Mononuclear cell (primary cell): Measurements from ENCODE around the gene ARHGEF38. TPM values are rescaled to one million over a fixed set of nuclear protein-coding genes. Genes with fewer than 3 reads are reported as not detected.
"Not testable (repeated sequence)": the region's sequence is repeated elsewhere in the genome, so short reads cannot be mapped to it uniquely, and the experiment has no call there.

Source experiments
- H3K27me3 ChIP-seq: 2 replicates; pipeline ENCODE4 v1.6.0; 2011; ENCODE audit warnings: low read length, control low read depth; ENCODE audit not compliant: insufficient read depth
- H3K4me1 ChIP-seq: 2 replicates; pipeline ENCODE4 v1.5.1; 2011; ENCODE audit warnings: mild to moderate bottlenecking, low read length, control low read depth; ENCODE audit not compliant: insufficient read depth
- H3K4me3 ChIP-seq: 2 replicates; pipeline ENCODE4 v1.5.1; 2011; ENCODE audit warnings: mild to moderate bottlenecking, low read length, moderate library complexity
- H3K9me3 ChIP-seq: 2 replicates; pipeline ENCODE4 v1.5.1; 2011; ENCODE audit warnings: low read depth, mild to moderate bottlenecking, control low read depth, low read length
- total RNA-seq: library from RNA; depleted of rRNA; stranded (reverse); fragments of >200 nt; gene quantifications from one replicate; pipeline ENCODE4 v1.2.3, GENCODE V29; 2012

The ARHGEF38 gene
- total RNA-seq, 1 donor = not detected

- Histone ChIP-seq H3K4me3 (no peak overlapping the region), H3K27me3 (no peaks in the 10 kb centered on the region), H3K4me1 (no peaks in the 10 kb centered on the region), H3K9me3 (no peaks in the 10 kb centered on the region)
These were observed 125.3 kb downstream of the ARHGEF38 start for GRCh38 chr4:105677709-105678108.

GRCh38 chr4:105679186-105679585 is 126.8 kb downstream of the ARHGEF38 start:
- Histone ChIP-seq H3K4me3 (no peak overlapping the region), H3K9me3 (no peaks in the 10 kb centered on the region), H3K27me3 (no peaks in the 10 kb centered on the region), H3K4me1 (no peaks in the 10 kb centered on the region)

DNA sequence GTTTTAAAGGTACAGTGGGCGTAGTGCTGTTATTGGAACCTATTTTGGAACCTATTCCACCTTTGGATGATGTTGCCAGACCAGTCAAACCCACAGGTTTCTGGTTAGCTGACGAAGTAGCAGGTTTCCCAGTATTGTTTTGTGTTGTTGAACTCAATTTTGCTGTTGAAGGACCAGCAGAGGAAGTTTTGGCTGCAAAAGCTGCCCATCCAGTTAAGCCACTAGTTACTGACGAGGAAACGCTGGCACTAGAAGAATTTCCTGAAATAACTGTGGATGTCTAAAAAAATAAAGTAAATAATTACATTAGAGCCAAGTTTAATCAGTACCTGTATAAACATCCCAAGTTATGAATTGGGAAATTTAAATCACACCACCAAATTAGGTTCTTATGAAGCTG is 130.6 kb downstream of the ARHGEF38 start:
- H3K4me3 ChIP-seq = no peak overlapping the region
- H3K27me3 ChIP-seq = no peaks in the 10 kb centered on the region
- H3K4me1 ChIP-seq = no peaks in the 10 kb centered on the region
- no peaks in the 10 kb centered on the region for H3K9me3 ChIP-seq

GRCh38 chr4:105686571-105686970 is 134.2 kb downstream of the ARHGEF38 start:
- H3K27me3 ChIP-seq = no peaks in the 10 kb centered on the region
- no peak overlapping the region for H3K4me3 ChIP-seq
- H3K9me3 ChIP-seq = no peaks in the 10 kb centered on the region
- no peaks in the 10 kb centered on the region for H3K4me1 ChIP-seq

DNA sequence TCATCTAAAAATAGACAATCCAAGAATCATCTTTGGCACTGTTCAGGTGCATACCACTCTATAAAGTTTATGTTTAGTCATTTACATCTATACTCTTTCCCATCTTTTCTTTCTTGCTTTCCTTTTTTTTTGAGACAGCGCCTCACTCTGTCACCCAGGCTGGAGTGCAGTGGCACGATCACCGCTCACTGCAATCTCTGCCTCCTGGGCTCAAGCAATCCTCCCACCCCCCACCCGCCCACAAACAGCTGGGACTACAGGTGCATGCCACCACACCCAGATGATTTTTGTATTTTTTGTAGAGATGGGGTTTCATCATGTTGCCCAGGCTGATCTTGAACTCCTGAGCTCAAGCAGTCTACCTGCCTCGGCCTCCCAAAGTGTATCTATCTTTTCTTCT is 142.4 kb downstream of the ARHGEF38 start:
- not testable (repeated sequence) for H3K4me1 ChIP-seq, H3K27me3 ChIP-seq, H3K9me3 ChIP-seq, H3K4me3 ChIP-seq

DNA sequence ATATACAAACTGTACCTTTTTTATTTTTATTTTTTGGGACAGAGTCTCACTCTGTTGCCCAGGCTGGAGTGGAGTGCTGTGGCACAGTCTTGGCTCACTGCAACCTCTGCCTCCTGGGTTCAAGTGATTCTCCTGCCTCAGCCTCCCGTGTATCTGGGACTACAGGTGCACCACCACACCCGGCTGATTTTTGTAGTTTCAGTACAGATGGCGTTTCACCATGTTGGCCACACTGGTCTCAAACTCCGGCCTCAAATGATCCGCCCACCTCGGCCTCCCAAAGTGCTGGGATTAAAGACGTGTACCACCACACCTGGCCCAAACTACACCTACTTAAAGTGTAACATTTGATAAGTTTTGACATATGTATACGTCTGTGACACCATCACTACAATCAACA is 143.4 kb downstream of the ARHGEF38 start:
- not testable (repeated sequence) for H3K27me3 ChIP-seq, H3K9me3 ChIP-seq, H3K4me3 ChIP-seq, H3K4me1 ChIP-seq

GRCh38 chr4:105698607-105699006 is 146.2 kb downstream of the ARHGEF38 start:
- H3K9me3 ChIP-seq = no peaks in the 10 kb centered on the region
- no peaks in the 10 kb centered on the region for H3K4me1 ChIP-seq
- H3K27me3 ChIP-seq = no peaks in the 10 kb centered on the region
- no peak overlapping the region for H3K4me3 ChIP-seq

- H3K4me3 ChIP-seq = peak overlapping the region; percentile 90
- H3K27me3 ChIP-seq = no peaks in the 10 kb centered on the region
These were observed 155.4 kb downstream of the ARHGEF38 start for GRCh38 chr4:105707782-105708180.

DNA sequence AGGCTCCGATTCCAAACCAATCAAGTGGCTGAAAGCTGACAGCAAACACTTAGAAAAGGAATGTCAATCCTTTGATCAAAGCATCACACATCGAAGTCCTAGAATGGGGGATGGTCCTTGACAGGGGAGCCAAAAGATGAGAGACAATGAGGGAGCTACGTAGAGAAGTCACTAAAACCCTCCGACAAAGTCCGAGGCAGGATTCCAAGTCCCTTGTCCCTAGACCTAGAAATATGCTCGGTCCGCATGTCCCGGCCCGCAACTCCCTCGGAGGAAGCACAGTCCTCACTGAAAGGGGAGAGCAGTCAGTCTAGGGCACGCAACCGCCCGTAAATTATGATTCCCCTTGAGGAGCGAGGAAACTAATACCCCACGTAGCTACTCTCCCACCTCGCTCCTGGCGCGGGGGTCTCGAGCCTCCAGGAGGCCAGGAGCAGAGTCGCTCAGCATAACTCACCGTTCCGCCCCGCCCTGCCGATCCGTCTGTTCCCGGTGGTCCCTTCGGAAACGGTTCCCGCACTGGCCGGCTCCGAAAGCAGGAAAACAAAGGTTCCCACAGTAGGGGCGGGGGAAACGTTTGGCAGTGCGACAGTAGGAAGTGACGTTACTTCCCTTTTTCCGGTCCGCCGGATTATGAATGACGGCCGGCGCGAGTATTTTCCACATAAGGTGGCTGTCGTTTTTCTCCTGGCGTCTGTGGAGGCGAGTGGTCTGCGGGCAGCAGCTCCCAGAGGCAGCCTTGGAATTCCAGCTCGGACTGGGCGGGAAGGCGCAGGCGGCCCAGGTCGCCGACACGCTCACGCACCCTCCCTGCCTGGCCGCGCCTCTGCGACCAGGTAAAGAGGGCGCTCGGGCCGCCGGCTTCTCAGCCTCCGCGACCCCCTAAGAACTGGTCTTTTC is 156.0 kb downstream of the ARHGEF38 start, which contains the start of the genes GSTCD and INTS12:
GSTCD (plus strand) TSS at position 604 of the 900 bp plus-strand sequence. CDS start 8,830 bp downstream, outside the sequence.
INTS12 (minus strand) TSS at position 509 of the 900 bp plus-strand sequence. CDS start 8,684 bp downstream, outside the sequence.
- H3K4me3 ChIP-seq = peak within 1 kb of the TSS; percentile 90
- no peaks in the 10 kb centered on the region for H3K9me3 ChIP-seq
- no peaks in the 10 kb centered on the region for H3K27me3 ChIP-seq
- peaks cover 23% of the 10 kb centered on the region for H3K4me1 ChIP-seq

More at GRCh38 chr4:105707782-105708180, 155.4 kb downstream of the ARHGEF38 start:
- peaks cover 23% of the 10 kb centered on the region for H3K4me1 ChIP-seq
- H3K9me3 ChIP-seq = no peaks in the 10 kb centered on the region

- no peaks in the 10 kb centered on the region for H3K9me3 ChIP-seq
- no peaks in the 10 kb centered on the region for H3K27me3 ChIP-seq
- H3K4me1 ChIP-seq = peaks cover 23% of the 10 kb centered on the region
- H3K4me3 ChIP-seq = peak overlapping the region; percentile 90
These were observed 156.6 kb downstream of the ARHGEF38 start for GRCh38 chr4:105709081-105709450.

- no peak overlapping the region for H3K4me3 ChIP-seq
- peaks cover 18% of the 10 kb centered on the region for H3K4me1 ChIP-seq
- no peaks in the 10 kb centered on the region for H3K9me3 ChIP-seq
- H3K27me3 ChIP-seq = no peaks in the 10 kb centered on the region
These were observed 157.7 kb downstream of the ARHGEF38 start for GRCh38 chr4:105710012-105710600.

DNA sequence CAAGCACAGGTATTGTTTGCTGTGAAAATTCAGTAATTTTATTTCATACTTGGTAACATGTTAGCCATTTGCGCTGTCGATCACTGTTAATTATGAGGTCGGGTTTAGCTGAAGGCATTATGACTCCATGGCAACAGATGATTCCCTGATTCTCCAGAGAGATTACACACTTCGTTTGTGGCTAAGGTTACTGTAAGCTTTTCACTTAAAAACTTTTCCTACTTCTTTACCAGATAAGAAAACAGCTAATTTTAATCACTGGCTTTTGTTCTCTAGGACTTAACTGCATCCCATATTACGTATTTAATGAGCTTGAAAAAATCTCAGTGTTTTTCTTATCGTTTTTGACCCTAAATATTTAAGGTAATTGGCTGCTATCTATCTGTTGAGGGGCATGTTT is 158.3 kb downstream of the ARHGEF38 start:
- Histone ChIP-seq H3K4me3 (no peak overlapping the region), H3K4me1 (peaks cover 18% of the 10 kb centered on the region), H3K27me3 (no peaks in the 10 kb centered on the region), H3K9me3 (no peaks in the 10 kb centered on the region)

DNA sequence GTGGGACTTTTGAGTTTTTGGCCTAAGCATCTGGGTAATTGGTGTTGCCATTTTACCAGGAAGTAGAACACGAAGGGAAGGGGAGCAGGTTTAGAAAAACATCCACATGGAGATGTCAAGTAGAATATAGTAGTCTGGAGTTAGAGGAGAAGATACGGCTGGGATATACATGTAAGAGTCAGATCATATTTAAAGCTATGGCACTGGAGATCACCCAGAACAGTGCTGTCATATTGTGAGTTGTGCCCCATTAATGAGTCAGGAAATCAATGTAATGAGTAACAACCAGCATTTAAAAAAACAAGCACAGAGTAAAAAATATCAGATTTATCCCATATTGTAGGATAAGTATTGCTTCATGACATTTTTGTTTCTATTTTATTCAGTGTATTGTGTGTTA is 160.3 kb downstream of the ARHGEF38 start:
- no peaks in the 10 kb centered on the region for H3K27me3 ChIP-seq
- H3K9me3 ChIP-seq = no peaks in the 10 kb centered on the region
- H3K4me1 ChIP-seq = peaks cover 10% of the 10 kb centered on the region
- H3K4me3 ChIP-seq = no peak overlapping the region

DNA sequence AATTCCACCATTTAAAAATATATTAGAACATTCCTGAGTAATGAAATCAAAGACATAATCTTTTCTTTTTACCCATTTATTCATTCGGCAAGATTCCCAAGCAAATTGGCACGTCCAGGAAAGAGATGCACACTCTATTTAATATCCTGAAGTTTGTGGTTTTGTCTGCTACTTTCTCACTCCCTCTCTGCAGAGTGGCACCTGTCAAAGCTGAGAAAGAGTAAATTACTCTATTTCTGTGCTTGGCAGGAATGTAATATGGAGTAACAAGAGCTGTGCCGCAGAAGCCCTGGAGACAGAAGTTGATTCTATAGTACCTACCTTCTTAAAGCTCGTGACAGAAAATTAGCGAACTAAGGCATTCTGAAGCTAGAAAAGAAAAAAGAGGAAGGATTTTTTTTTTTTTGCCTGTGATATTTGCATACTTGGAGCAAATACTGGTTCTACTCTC is 161.7 kb downstream of the ARHGEF38 start:
- Histone ChIP-seq H3K4me1 (peaks cover 5% of the 10 kb centered on the region), H3K4me3 (peak overlapping the region; percentile 12), H3K27me3 (no peaks in the 10 kb centered on the region), H3K9me3 (no peaks in the 10 kb centered on the region)

GRCh38 chr4:105714932-105715331 is 162.5 kb downstream of the ARHGEF38 start:
- no peak overlapping the region for H3K4me3 ChIP-seq
- H3K9me3 ChIP-seq = no peaks in the 10 kb centered on the region
- H3K27me3 ChIP-seq = no peaks in the 10 kb centered on the region

More at GRCh38 chr4:105714932-105715331, 162.5 kb downstream of the ARHGEF38 start:
- H3K4me1 ChIP-seq = no peaks in the 10 kb centered on the region
